HL-60/S4 treated with phorbol 12-myristate 13-acetate at 8.2 ng/mL for 4 days and 3 days (cell line): ENCODE results near the gene CCDC154.
"Not testable (repeated sequence)": the region's sequence is repeated elsewhere in the genome, so short reads cannot be mapped to it uniquely, and the experiment has no call there.

Experiments used
- in situ Hi-C: fragments of 300-500 bp; cut with MboI; formaldehyde crosslinking; loops from 2 replicates; pipeline ENCODE4 v1.15.0; 2022; ENCODE audit warnings: low sequenced_read_pairs

CCDC154 gene

DNA sequence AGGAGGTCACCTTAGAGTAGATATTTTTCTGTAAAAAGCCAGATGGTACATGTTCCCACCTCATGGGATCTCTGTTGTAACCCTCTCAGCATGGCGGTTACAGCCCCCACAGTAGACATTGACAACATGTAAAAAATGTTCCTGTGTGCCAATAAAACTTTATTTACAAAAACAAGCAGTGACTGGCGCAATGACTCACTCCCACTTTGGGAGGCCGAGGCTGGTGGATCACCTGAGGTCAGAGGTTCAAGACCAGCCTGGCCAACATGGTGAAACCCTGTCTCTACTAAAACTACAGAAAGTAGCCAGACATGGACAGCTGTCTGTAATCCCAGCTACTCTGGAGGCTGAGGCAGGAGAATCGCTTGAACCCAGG is 4.7 kb downstream of the CCDC154 start:
- in situ Hi-C loops: not testable (repeated sequence)

DNA sequence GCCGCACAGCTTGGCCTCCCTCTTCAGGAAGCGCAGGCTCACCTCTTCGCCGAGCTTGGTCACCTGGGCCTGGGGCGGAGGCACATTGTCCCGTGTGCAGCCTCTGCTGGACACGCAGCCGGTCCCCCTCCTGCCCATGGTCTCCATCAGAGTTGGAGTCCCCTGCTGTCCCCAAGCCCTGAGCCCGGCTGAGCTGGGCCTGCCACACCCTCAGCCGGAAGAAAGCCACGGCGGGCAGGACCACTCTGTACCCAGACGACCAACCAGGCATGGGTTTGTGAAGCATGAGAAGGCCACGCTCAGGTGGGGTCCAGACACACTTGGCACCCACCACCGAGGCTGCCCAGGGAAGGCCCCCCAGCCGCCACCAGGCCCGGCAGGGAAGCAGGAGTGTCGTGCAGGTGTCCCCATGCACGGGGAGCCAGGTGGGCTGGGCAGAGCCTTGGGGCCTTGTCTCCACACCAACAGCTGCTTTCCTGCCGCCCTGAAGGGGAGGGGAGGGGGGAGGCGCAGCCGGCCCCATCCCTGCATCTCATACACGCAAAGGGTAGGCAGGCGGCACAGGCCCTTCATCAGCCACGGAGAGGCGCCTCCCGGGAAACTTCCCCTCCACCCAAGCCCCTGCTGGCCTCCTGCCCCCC is 5.2 kb downstream of the CCDC154 start:
- in situ Hi-C loops: no loop called here

GRCh38 chr16:1438229-1439057 is 5.9 kb downstream of the CCDC154 start:
- in situ Hi-C loops: no loop called here

DNA sequence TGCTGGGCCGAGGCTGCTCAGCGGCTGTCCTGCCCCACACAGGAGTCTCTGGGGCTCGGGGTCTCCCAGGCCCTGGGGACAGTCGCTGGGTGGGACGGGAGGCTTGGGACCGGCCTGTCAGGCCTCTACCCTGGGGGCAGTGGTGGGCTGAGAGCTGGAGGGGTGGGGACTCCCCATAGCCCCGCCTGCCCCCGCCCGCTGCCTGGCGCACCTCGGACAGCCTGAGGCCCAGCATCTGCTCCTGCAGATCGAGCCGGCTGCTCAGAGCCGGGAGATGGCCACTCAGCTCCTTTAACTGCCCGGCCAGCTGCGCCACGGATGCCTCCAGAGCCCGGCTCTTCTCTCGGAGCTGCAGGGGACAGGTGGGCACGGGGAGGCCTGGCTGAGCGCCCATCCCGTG is 6.8 kb downstream of the CCDC154 start:
- in situ Hi-C loops: no loop called here

DNA sequence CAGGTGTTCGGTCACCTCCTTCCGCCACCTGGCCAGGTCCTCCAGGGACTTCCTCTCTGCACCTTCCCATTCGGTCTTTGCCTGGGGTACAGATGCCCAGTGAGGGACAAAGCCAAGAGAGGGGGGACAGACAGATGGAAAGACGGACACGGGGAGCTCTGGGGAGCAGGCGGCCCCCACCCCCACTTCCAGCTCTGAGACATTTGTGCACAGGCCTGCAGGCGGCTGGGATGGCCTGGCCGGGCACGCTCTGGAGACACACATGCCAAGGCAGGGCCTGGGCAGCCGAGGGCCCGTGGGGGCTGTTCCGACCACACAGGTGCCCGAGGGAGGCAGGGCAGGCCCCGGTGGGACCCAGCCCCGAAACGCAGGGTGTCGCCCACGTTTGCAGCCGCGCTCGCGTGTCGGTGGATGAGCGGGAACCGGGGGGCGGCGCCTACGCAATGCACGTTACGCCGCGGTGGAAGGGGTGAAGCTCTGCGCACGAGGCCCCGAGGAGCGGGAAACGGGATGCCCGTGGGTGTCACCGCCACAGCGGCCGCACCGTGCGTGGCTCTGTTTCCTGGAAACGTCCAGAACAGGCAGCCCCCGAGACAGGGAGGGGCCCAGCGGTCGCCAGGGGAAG is 7.5 kb downstream of the CCDC154 start:
- in situ Hi-C loops: no loop called here

- in situ Hi-C loops: no loop called here
These were observed 8.2 kb downstream of the CCDC154 start for GRCh38 chr16:1435921-1436697.

- in situ Hi-C loops: no loop called here
These were observed 9.4 kb downstream of the CCDC154 start for GRCh38 chr16:1434644-1435592.

- in situ Hi-C loops: no loop called here
These were observed 10.6 kb downstream of the CCDC154 start for GRCh38 chr16:1433756-1434155.

GRCh38 chr16:1433263-1433560 is 11.1 kb downstream of the CCDC154 start:
- in situ Hi-C loops: no loop called here

- in situ Hi-C loops: no loop called here
These were observed 11.7 kb downstream of the CCDC154 start for GRCh38 chr16:1432388-1433262.

GRCh38 chr16:1431497-1432270 is 12.7 kb downstream of the CCDC154 start:
- in situ Hi-C loops: no loop called here

- in situ Hi-C loops: no loop called here
These were observed 13.4 kb downstream of the CCDC154 start, which contains the start of gene PERCC1 for GRCh38 chr16:1430759-1431496. Gene PERCC1 (plus strand): TSS chr16:1431078. CDS start chr16:1432594, 1,516 bp downstream.

DNA sequence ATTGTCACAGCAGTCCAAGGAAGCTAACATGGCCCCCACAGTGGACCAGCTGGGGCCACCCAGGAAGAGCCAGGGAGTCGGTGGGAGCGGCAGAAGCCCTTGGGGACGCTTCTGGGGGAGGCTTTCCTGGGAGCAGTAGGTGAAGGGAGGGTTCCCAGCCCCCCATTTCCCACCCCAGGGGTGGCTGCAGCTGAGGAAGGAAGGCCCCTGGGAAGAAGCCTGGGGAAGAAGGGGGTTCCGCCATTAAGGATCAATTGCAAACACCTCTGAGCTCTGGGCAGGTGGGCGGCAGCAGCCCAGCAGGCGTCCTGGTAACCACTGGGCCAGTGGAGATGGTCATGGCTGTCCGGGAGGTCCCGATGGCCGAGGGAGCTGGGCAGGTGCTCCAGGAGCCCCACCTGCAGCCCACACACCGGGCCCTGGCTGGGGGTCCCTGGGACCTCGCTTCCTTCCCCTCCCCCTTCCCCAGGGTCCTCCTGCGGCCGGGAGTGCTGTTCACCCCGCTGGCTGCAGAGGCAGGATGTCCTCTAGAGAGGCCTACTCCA is 14.1 kb downstream of the CCDC154 start:
- in situ Hi-C loops: no loop called here

- in situ Hi-C loops: no loop called here
These were observed 14.7 kb downstream of the CCDC154 start for GRCh38 chr16:1429631-1430030.

DNA sequence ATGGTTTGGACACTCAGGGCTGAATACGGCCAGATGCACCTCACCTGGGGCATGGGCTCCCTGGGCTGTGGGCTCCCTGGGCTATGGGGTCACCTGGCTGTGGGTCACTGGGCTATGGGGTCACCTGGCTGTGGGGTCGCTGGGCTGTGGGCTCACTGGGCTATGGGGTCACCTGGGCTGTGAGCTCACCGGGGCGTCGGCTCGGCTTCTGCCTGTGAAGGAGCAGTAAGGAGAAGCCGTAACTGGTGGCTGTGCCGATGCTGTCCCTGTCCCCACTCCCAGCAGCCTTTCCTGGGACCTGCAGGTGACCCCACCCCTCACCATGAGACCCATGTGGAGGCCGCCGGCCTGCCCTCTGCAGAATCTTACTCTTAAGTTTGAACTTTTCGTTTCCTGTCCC is 15.3 kb downstream of the CCDC154 start:
- in situ Hi-C loops: no loop called here

GRCh38 chr16:1428511-1428910 is 15.8 kb downstream of the CCDC154 start:
- in situ Hi-C loops: no loop called here
